AG04450 (cell line): ENCODE results near the gene RANBP1. TPM values are rescaled to one million over a fixed set of nuclear protein-coding genes. Genes with fewer than 3 reads are reported as not detected.

ENCODE experiments used
- CTCF ChIA-PET: fragments of 300-600, 350-600 bp; formaldehyde crosslinking; extraction: SDS; loops from one replicate; lab custom pipeline; 2022; ENCODE audit warnings: antibody characterized with exemption, inconsistent platforms; lab: Charles Lee
- POLR2A ChIA-PET: fragments of 350-600 bp; formaldehyde crosslinking; extraction: SDS; loops from one replicate; lab custom pipeline; 2021; ENCODE audit warnings: antibody characterized with exemption, inconsistent platforms; lab: Yijun Ruan, JAX
- DNase-seq: peaks from one replicate; pipeline ENCODE4 v3.0.0-alpha.2; 2011; ENCODE audit warnings: low read depth, low spot score
- H3K27ac ChIP-seq: one replicate; pipeline ENCODE4 v1.5.1; 2012; ENCODE audit warnings: low read depth, low read length, control low read depth
- H3K27me3 ChIP-seq: one replicate; pipeline ENCODE4 v1.6.0; 2012; ENCODE audit warnings: low read length; ENCODE audit not compliant: control insufficient read depth, insufficient read depth
- H3K4me3 ChIP-seq: 2 replicates; pipeline ENCODE4 v1.5.1; 2011; ENCODE audit warnings: mild to moderate bottlenecking, low read depth, low read length, control low read depth
- H3K9me3 ChIP-seq: 2 replicates; pipeline ENCODE4 v1.5.1; 2012; ENCODE audit warnings: low read length; ENCODE audit not compliant: control insufficient read depth, insufficient read depth
- CTCF ChIP-seq: IDR thresholded peaks from 2 replicates; pipeline ENCODE4 v1.5.1; 2011; ENCODE audit warnings: low read depth, low read length, control low read depth, inconsistent platforms
- polyA plus RNA-seq: library from polyadenylated mRNA; depleted of rRNA; stranded (reverse); fragments of >200 nt; gene quantifications from 2 replicates; pipeline ENCODE4 v1.2.3, GENCODE V29; 2011

The RANBP1 gene
- polyA plus RNA-seq, 1 experiment, result 154 TPM

- Histone ChIP-seq H3K4me3 (no peak overlapping the region), H3K9me3 (no peaks in the 10 kb centered on the region), H3K27me3 (no peaks in the 10 kb centered on the region), H3K27ac (no peak overlapping the region)
- no peak for TF ChIP-seq CTCF
- ChIA-PET POLR2A (interaction anchor here (1.3 kb wide), 1 partner anchor 11 kb away, joined by 4 read pairs; the partner anchor contains the start of gene TRMT2A), CTCF (no interaction called here)
- DNase-seq, result no peak
Measured at GRCh38 chr22:20105456-20106204, 10.3 kb upstream of the RANBP1 start.

GRCh38 chr22:20106205-20106848 is 9.6 kb upstream of the RANBP1 start:
- Histone ChIP-seq H3K27ac (no peak overlapping the region), H3K4me3 (no peak overlapping the region), H3K9me3 (no peaks in the 10 kb centered on the region), H3K27me3 (no peaks in the 10 kb centered on the region)
- ChIA-PET CTCF (no interaction called here), POLR2A (interaction anchor here (1.3 kb wide), 1 partner anchor 11 kb away, joined by 4 read pairs; the partner anchor contains the start of gene TRMT2A)
- no peak for TF ChIP-seq CTCF
- DNase-seq, result no peak

GRCh38 chr22:20106849-20107237 is 9.1 kb upstream of the RANBP1 start:
- ChIA-PET POLR2A (no interaction called here), CTCF (no interaction called here)
- Histone ChIP-seq H3K9me3 (no peaks in the 10 kb centered on the region), H3K27me3 (no peaks in the 10 kb centered on the region), H3K4me3 (no peak overlapping the region), H3K27ac (no peak overlapping the region)
- no peak for TF ChIP-seq CTCF
- no peak for DNase-seq

- DNase-seq, result no peak
- H3K27me3 ChIP-seq, result no peaks in the 10 kb centered on the region
- no peak overlapping the region for H3K4me3 ChIP-seq
- ChIA-PET CTCF (no interaction called here), POLR2A (no interaction called here)
- no peak for TF ChIP-seq CTCF
- H3K27ac ChIP-seq, result no peak overlapping the region
- H3K9me3 ChIP-seq, result no peaks in the 10 kb centered on the region
Measured at GRCh38 chr22:20107471-20107901, 8.4 kb upstream of the RANBP1 start.
